Ureter (tissue), 1 donor: Measurements from ENCODE around the gene HOMER3. TPM values are rescaled to one million over a fixed set of nuclear protein-coding genes. Genes with fewer than 3 reads are reported as not detected.
A peak's percentile ranks its signal among the peaks of the same experiment; 100 is the strongest.
"Not testable (repeated sequence)": the region's sequence is repeated elsewhere in the genome, so short reads cannot be mapped to it uniquely, and the experiment has no call there.

Source experiments
- DNase-seq: peaks from one replicate; pipeline ENCODE4 v3.0.0-alpha.2; 2020; ENCODE audit warnings: low spot score
- total RNA-seq: library from RNA; stranded (reverse); gene quantifications from one replicate; pipeline ENCODE4 v1.2.4, GENCODE V29; 2023
- donor health status: DM: yes; HTN: yes; CAD: no.

HOMER3 gene
- total RNA-seq, 1 donor from 2014 or later: 23.2 TPM

- no peak for DNase-seq
Measured at GRCh38 chr19:18954094-18954493, 13.1 kb upstream of the HOMER3 start.

GRCh38 chr19:18952364-18953003 lies 11.5 kb upstream of the HOMER3 start:
- not testable (repeated sequence) for DNase-seq

GRCh38 chr19:18951721-18952281 lies 10.8 kb upstream of the HOMER3 start:
- DNase-seq: no peak

GRCh38 chr19:18949858-18950257 lies 8.8 kb upstream of the HOMER3 start:
- DNase-seq: no peak

GRCh38 chr19:18948976-18949356 lies 7.9 kb upstream of the HOMER3 start:
- no peak for DNase-seq

- no peak for DNase-seq
Measured at GRCh38 chr19:18948075-18948975, 7.3 kb upstream of the HOMER3 start.

- no peak for DNase-seq
Measured at GRCh38 chr19:18946918-18947317, 5.9 kb upstream of the HOMER3 start.

GRCh38 chr19:18946335-18946734 lies 5.3 kb upstream of the HOMER3 start:
- DNase-seq: no peak

GRCh38 chr19:18945297-18945696 lies 4.3 kb upstream of the HOMER3 start:
- DNase-seq: no peak

GRCh38 chr19:18943465-18943864 lies 2.4 kb upstream of the HOMER3 start:
- DNase-seq: no peak

GRCh38 chr19:18942692-18943091 lies 1.7 kb upstream of the HOMER3 start:
- DNase-seq: no peak

GRCh38 chr19:18941628-18942354 lies 774 bp upstream of the HOMER3 start:
- no peak for DNase-seq

GRCh38 chr19:18939922-18940768 lies 872 bp downstream of the HOMER3 start:
- peak; percentile 80 for DNase-seq

GRCh38 chr19:18939163-18939562 lies 1.9 kb downstream of the HOMER3 start:
- DNase-seq: no peak

GRCh38 chr19:18933297-18933696 lies 7.7 kb downstream of the HOMER3 start:
- DNase-seq: no peak

GRCh38 chr19:18932216-18932841 lies 8.7 kb downstream of the HOMER3 start:
- peak; percentile 74 for DNase-seq

- DNase-seq: no peak
Measured at GRCh38 chr19:18931316-18932162, 9.5 kb downstream of the HOMER3 start.

GRCh38 chr19:18929311-18929710 lies 11.7 kb downstream of the HOMER3 start:
- DNase-seq: no peak

GRCh38 chr19:18928018-18928805 lies 12.8 kb downstream of the HOMER3 start:
- DNase-seq: no peak
